ENCODE data around the gene BHLHA9.
"Not testable (repeated sequence)": the region's sequence is repeated elsewhere in the genome, so short reads cannot be mapped to it uniquely, and the experiment has no call there.

BHLHA9 gene

DNA sequence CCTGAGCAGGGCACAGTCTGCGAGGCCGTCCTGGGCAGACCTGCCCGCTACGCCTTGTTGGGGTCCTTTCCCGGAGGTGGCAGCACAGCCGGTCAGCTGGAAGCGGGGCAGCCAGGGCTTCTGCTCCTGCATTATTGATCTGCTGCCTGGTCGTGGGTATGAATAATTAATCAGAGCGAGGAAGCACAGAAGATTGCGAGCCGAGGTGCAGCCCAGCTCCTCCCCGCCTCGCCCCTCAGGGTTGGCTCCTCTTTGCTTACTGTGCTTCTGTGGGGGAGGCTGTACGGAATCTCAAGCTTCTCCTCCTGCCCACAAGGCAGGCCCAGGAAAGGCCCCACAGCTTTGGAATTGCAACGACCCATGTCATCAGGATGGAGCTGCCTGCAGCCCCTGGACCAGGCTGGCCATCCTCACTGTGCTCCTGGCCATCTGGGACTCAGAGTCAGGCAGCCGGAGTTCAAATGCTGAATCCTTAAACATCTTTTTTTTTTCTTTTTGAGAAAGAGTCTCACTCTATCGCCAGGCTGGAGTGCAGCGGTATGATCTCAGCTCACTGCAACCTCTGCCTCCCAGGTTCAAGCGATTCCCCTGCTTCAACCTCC lies 34.8 kb downstream of the BHLHA9 start:
- H3K4me1 ChIP-seq (ENCODE audit: insufficient read depth, low read length), result no peaks in the 10 kb centered on the region
- no peak overlapping the region for H3K27ac ChIP-seq (ENCODE audit: low read length)
- no peak overlapping the region for H3K9ac ChIP-seq (ENCODE audit: low read depth, low read length)
- H3K27me3 ChIP-seq (ENCODE audit: insufficient read depth, low read length), result no peaks in the 10 kb centered on the region; the same call in 1 of the 2 replicates
- H3K4me3 ChIP-seq (ENCODE audit: low read length), result no peak overlapping the region
- H3K9me3 ChIP-seq (ENCODE audit: insufficient read depth, low read depth, low read length), result no peaks in the 10 kb centered on the region
- no peaks in the 10 kb centered on the region for H3K36me3 ChIP-seq (ENCODE audit: insufficient read depth, low read depth, low read length)

DNA sequence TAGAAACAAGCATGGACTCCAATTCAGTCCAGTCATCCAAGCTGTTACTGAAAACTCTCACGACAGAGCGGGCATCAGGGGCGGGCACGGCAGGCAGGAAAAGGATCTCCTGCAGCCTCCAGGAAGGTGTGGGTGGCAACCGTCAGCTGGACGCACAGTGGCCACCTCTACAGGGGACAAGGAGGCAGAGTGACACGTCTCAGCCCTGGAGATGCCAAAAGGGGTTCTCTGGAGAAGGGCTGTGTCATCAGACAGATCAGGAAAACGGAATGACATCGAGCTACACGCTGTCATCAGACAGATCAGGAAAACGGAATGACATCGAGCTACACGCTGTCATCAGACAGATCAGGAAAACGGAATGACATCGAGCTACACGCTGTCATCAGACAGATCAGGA lies 37.6 kb downstream of the BHLHA9 start:
- not testable (repeated sequence) for H3K36me3 ChIP-seq (ENCODE audit: insufficient read depth, low read depth, low read length); H3K27ac ChIP-seq (ENCODE audit: low read length); H3K4me3 ChIP-seq (ENCODE audit: low read length); H3K4me1 ChIP-seq (ENCODE audit: insufficient read depth, low read length); H3K9ac ChIP-seq (ENCODE audit: low read depth, low read length); H3K27me3 ChIP-seq (ENCODE audit: insufficient read depth, low read length); H3K9me3 ChIP-seq (ENCODE audit: insufficient read depth, low read depth, low read length)

DNA sequence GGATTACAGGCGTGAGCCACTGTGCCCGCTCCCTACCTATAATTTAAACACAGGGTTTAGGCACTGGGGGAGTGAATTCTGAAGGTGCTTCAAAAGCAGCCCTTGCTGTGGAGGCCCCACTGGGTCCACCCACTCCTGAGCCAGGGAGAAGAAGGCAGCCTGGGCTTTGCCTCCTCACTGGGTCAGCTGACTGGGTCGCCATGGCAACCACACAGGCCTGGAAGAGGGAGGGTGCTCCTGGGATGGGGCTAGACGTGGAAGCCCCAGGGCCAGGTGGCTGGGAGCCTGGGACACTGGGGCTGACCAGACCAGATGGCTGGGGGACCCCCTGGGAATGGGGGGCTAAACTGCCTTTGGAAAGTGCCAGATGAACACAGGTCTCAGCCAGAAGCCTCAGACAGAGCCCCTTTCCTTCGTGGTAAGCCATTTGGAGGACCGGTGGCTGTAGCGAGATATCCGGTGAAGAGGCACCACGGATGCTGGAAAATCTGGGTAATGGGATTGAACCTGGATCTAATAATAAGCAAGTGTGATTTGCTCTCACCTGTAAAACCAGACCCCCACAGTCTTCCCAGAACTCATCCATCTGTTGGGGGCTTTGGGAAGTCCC lies 42.1 kb downstream of the BHLHA9 start:
- peaks cover 4% of the 10 kb centered on the region for H3K27me3 ChIP-seq (ENCODE audit: insufficient read depth, low read length)
- no peaks in the 10 kb centered on the region for H3K9me3 ChIP-seq (ENCODE audit: insufficient read depth, low read depth, low read length)
- H3K4me1 ChIP-seq (ENCODE audit: insufficient read depth, low read length), result no peaks in the 10 kb centered on the region
- H3K36me3 ChIP-seq (ENCODE audit: insufficient read depth, low read depth, low read length), result no peaks in the 10 kb centered on the region
- H3K9ac ChIP-seq (ENCODE audit: low read depth, low read length), result no peak overlapping the region
- H3K4me3 ChIP-seq (ENCODE audit: low read length), result no peak overlapping the region
- no peak overlapping the region for H3K27ac ChIP-seq (ENCODE audit: low read length)

DNA sequence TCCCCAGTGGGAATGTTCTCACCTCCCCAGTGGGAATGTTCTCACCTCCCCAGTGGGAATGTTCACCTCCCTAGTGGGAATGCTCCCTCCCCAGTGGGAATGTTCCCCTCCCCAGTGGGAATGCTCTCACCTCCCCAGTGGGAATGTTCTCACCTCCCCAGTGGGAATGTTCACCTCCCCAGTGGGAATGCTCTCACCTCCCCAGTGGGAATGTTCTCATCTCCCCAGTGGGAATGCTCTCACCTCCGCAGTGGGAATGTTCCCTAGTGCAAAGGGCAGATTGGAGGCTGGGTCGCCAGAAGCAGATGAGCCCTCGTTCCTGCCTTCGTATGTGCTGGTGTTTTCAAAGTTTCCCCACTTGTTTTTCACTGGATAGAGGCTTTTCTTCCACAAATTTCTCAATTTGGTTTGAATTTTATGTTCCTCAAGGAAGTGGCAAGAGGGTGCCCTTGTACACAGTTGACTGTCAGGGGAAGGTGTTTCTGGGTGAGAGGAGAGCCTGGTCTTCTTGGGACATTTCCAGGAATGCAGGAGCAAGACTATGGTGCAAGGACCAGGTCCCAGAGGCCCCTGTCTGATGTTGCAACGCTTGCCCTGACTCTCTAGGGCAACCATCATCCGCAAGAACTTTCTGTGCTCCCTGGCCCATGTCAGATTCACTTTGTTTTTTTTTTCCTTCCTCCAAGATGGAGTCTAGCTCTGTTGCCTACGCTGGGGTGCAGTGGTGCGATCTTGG lies 43.2 kb downstream of the BHLHA9 start:
- Histone ChIP-seq H3K27me3 (ENCODE audit: insufficient read depth, low read length) (peaks cover 4% of the 10 kb centered on the region), H3K9ac (ENCODE audit: low read depth, low read length) (no peak overlapping the region), H3K4me1 (ENCODE audit: insufficient read depth, low read length) (no peaks in the 10 kb centered on the region), H3K27ac (ENCODE audit: low read length) (no peak overlapping the region), H3K9me3 (ENCODE audit: insufficient read depth, low read depth, low read length) (no peaks in the 10 kb centered on the region), H3K4me3 (ENCODE audit: low read length) (no peak overlapping the region), H3K36me3 (ENCODE audit: insufficient read depth, low read depth, low read length) (no peaks in the 10 kb centered on the region)

DNA sequence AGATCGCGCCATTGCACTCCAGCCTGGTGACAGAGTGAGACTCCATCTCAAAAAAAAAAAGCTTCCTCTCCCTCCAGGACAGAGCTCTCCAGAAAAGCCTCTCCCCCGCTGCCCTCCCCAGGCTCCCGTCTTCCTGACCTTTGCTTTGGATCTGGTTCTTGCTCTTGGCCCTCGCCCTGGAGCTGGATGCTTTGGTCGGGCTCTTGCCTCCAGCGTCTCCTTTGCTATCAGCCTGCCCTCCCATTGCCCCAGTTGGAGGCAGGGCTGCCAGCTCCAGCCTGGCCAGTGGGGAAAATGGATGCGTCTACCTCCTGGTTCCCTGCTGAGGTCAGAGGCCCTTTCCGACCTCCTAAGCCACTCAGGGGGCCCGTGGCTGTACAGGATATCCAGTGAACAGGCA lies 45.2 kb downstream of the BHLHA9 start:
- peaks cover 4% of the 10 kb centered on the region for H3K27me3 ChIP-seq (ENCODE audit: insufficient read depth, low read length)
- H3K4me3 ChIP-seq (ENCODE audit: low read length), result no peak overlapping the region

DNA sequence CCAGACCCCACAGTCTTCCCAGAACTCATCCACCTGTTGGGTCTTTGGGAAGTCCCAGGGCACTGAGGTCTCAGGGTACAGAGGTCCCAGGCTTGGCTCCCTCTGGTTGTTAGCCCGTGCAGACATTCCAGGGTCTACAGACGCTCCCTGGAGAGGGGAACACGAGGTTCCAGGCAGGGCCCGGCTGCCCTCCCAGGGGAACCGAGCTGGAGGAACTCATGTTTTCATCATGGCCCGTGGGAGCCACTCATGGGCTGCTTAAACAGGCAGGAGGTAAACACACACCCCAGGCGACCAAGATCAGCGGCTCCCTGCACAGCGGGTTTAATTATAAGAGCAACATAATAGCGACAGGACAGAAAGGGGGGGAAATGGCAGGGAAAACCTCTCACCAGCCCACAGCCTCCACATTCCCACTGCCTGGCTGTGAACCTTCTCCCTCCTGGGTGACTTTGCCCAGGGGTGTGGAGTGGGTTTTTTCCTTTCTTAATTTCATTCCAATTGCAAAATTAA lies 45.7 kb downstream of the BHLHA9 start:
- no peak overlapping the region for H3K4me3 ChIP-seq (ENCODE audit: low read length)
- no peak overlapping the region for H3K27ac ChIP-seq (ENCODE audit: low read length)
- peaks cover 4% of the 10 kb centered on the region for H3K27me3 ChIP-seq (ENCODE audit: insufficient read depth, low read length)
- H3K36me3 ChIP-seq (ENCODE audit: insufficient read depth, low read depth, low read length), result no peaks in the 10 kb centered on the region
- no peak overlapping the region for H3K9ac ChIP-seq (ENCODE audit: low read depth, low read length)
- no peaks in the 10 kb centered on the region for H3K9me3 ChIP-seq (ENCODE audit: insufficient read depth, low read depth, low read length)
- no peaks in the 10 kb centered on the region for H3K4me1 ChIP-seq (ENCODE audit: insufficient read depth, low read length)

More for the DNA sequence above, 45.2 kb downstream of the BHLHA9 start:
- H3K27ac ChIP-seq (ENCODE audit: low read length), result no peak overlapping the region
- H3K9me3 ChIP-seq (ENCODE audit: insufficient read depth, low read depth, low read length), result no peaks in the 10 kb centered on the region
- H3K4me1 ChIP-seq (ENCODE audit: insufficient read depth, low read length), result no peaks in the 10 kb centered on the region
- H3K9ac ChIP-seq (ENCODE audit: low read depth, low read length), result no peak overlapping the region
- H3K36me3 ChIP-seq (ENCODE audit: insufficient read depth, low read depth, low read length), result no peaks in the 10 kb centered on the region

Data from iPS-20b (cell line).